ENCODE data around the gene CEP170B. TPM values are rescaled to one million over a fixed set of nuclear protein-coding genes. Genes with fewer than 3 reads are reported as not detected.

The CEP170B gene
- polyA plus RNA-seq, 1 experiment: 4.2 TPM

GRCh38 chr14:104877066-104877805, 12.2 kb downstream of the CEP170B start:
- Histone ChIP-seq H3K9me3 (ENCODE audit: control insufficient read depth, insufficient read depth, low read length) (peaks cover 7% of the 10 kb centered on the region; the same call in 1 of the 2 replicates), H3K4me3 (ENCODE audit: low read depth, low read length) (no peak overlapping the region), H3K27ac (ENCODE audit: low read depth, low read length) (no peak overlapping the region), H3K27me3 (ENCODE audit: control insufficient read depth, insufficient read depth, low read length) (no peaks in the 10 kb centered on the region)
- no peak for TF ChIP-seq CTCF (IDR thresholded peaks at IDR 0.05; ENCODE audit: low read depth, low read length)
- CTCF ChIA-PET: interaction anchor here (0.6 to 1.4 kb wide), 4 partner anchors 19 to 210 kb away, joined by 3 to 6 read pairs (median 4); no protein-coding TSS in a partner anchor
- DNase-seq (ENCODE audit: low read depth, low spot score): no peak
- POLR2A ChIA-PET: no interaction called here

GRCh38 chr14:104877806-104878550, 12.9 kb downstream of the CEP170B start:
- no peak overlapping the region for H3K4me3 ChIP-seq (ENCODE audit: low read depth, low read length)
- TF ChIP-seq CTCF (IDR thresholded peaks at IDR 0.05; ENCODE audit: low read depth, low read length): no peak
- no peak for DNase-seq (ENCODE audit: low read depth, low spot score)
- H3K9me3 ChIP-seq (ENCODE audit: control insufficient read depth, insufficient read depth, low read length): peaks cover 7% of the 10 kb centered on the region; the same call in 1 of the 2 replicates
- H3K27ac ChIP-seq (ENCODE audit: low read depth, low read length): no peak overlapping the region
- POLR2A ChIA-PET: interaction anchor here (0.7 kb wide), 1 partner anchor 18 kb away, joined by 4 read pairs; no protein-coding TSS in a partner anchor
- CTCF ChIA-PET: interaction anchor here (0.6 kb wide), 1 partner anchor 155 kb away, joined by 5 read pairs; no protein-coding TSS in a partner anchor
- no peaks in the 10 kb centered on the region for H3K27me3 ChIP-seq (ENCODE audit: control insufficient read depth, insufficient read depth, low read length)

- no peak overlapping the region for H3K4me3 ChIP-seq (ENCODE audit: low read depth, low read length)
- H3K9me3 ChIP-seq (ENCODE audit: control insufficient read depth, insufficient read depth, low read length): peaks cover 7% of the 10 kb centered on the region; the same call in 1 of the 2 replicates
- no peak for DNase-seq (ENCODE audit: low read depth, low spot score)
- ChIA-PET POLR2A (interaction anchor here (0.7 kb wide), 1 partner anchor 17 kb away, joined by 4 read pairs; no protein-coding TSS in a partner anchor), CTCF (no interaction called here)
- TF ChIP-seq CTCF (IDR thresholded peaks at IDR 0.05; ENCODE audit: low read depth, low read length): no peak
- H3K27me3 ChIP-seq (ENCODE audit: control insufficient read depth, insufficient read depth, low read length): no peaks in the 10 kb centered on the region
- H3K27ac ChIP-seq (ENCODE audit: low read depth, low read length): no peak overlapping the region
These were observed 13.5 kb downstream of the CEP170B start for GRCh38 chr14:104878582-104878981.

GRCh38 chr14:104879201-104879982, 14.3 kb downstream of the CEP170B start:
- Histone ChIP-seq H3K4me3 (ENCODE audit: low read depth, low read length) (no peak overlapping the region), H3K27ac (ENCODE audit: low read depth, low read length) (no peak overlapping the region), H3K9me3 (ENCODE audit: control insufficient read depth, insufficient read depth, low read length) (peaks cover 7% of the 10 kb centered on the region; the same call in 1 of the 2 replicates), H3K27me3 (ENCODE audit: control insufficient read depth, insufficient read depth, low read length) (no peaks in the 10 kb centered on the region)
- TF ChIP-seq CTCF (IDR thresholded peaks at IDR 0.05; ENCODE audit: low read depth, low read length): no peak
- CTCF ChIA-PET: no interaction called here
- POLR2A ChIA-PET: no interaction called here
- DNase-seq (ENCODE audit: low read depth, low spot score): no peak
